GM19099 (cell line): ENCODE results near the gene BTN1A1.
A peak's percentile ranks its signal among the peaks of the same experiment; 100 is the strongest.

Experiments used
- POLR2A ChIP-seq: IDR thresholded peaks from 3 replicates; pipeline ENCODE4 v1.6.1; 2011; ENCODE audit warnings: low read depth; ENCODE audit not compliant: insufficient read length; ENCODE audit errors: extremely low read depth

Gene BTN1A1

DNA sequence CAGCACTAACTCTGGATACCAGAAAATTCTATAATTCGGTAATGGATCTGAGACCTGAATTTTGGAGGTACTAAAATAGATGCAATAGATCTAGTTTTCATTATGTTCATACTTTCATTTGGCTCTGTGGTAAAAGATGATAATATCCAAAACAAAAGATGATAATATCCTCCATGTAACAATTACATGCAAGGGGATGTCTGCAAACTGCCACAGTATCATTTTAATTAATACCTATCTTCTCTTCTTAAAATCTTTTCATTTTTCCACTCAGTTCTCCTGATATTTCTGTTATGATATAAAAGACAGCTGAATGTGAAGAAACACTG, 26.7 kb upstream of the BTN1A1 start:
- TF ChIP-seq POLR2A: no peak

DNA sequence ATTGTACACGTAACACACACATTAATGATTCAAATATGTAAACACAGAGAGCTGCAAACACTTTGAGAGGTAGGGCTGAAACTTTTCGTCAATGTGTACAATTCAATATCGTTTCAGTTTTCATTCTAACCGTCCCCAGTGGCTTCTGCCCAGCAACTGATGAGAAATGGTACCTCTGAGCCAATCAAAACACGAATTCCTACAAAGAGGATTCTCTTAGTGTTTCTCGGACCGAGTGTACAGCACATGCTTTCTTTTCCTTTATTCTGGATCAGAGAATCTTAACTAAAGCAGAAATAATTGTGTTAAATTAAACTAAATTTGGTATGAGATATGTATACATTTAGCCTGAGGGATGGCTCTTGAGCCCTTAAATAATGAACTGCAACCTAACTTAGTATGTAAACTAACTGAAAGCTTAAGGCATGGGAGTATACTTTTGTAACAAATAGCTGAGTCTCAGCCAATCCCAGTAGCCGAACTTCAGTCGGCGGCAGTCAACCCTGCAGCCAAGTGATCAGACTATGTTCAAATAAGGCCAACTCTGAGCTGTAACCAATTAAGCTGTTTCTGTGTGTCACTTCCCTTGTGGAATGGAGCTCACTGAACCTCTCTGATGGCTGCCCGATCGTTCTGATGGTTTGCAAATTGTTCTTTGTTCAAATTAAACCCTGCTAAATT, 26.2 kb upstream of the BTN1A1 start:
- TF ChIP-seq POLR2A: peak; percentile 94

DNA sequence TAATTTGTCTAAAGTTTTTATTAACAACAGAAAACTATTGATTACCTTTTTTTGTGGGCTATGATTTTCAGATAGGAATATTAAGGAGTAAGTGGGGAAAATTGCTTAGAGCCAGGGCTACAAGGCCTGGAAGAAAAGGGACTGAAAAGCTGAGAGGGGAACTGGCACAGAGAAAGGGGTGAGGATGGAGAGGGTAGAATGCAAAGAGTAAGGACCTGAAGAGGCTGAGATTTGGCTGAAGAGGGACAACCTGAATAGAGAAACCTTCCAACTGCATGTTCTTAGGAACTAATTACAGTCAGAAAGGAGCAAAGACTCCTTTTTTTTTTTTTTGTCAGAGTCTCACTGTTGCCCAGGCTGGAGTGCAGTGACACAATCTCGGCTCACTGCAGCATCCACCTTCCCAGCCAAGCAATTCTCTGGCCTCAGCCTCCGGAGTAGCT, 25.6 kb upstream of the BTN1A1 start:
- no peak for TF ChIP-seq POLR2A

DNA sequence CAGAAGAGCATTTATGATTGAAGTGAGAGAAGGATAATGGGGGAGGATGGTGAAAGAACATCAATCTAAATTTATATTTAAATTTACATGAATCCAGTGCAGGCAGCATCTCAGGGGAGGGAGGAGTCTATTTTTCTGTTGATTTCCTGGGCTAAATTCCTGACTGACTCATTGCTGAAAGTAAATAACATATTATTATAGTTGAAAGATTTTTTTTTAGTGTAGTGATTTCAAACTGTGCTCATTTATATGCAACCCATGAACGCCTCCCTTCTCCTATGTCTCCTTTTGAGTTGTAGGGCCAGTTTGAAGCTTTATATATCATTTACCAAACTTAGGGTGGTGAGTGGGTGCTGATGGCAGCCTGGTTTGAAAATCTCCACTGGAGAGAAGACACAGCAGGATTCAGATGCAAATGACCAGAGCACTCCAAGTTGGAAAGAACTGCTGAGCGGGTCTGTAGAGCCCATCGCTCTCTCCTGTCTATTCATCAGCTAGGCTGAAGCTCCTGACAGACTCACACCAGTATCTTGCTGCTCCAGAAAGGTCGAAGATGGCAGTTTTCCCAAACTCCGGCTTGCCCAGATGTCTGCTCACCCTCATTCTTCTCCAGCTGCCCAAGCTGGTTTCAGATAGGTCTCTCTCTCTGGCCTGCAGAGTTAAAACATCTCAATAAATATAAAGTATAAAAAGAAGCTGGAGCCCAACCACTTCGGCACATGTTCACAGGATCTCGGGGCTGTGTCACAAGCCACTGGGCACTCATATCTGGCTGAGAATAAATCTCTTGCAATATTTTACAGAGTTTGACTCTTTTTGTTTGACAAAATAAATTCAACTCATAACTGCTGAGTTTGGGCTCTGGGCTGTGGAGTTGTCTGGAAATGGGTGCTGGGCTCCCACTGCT, 24.0 kb upstream of the BTN1A1 start:
- no peak for TF ChIP-seq POLR2A

GRCh38 chr6:26476896-26477295, 23.2 kb upstream of the BTN1A1 start:
- no peak for TF ChIP-seq POLR2A

GRCh38 chr6:26477426-26477825, 22.7 kb upstream of the BTN1A1 start:
- no peak for TF ChIP-seq POLR2A

- no peak for TF ChIP-seq POLR2A
These were observed 21.8 kb upstream of the BTN1A1 start for GRCh38 chr6:26478100-26478984.

GRCh38 chr6:26478985-26479278, 21.2 kb upstream of the BTN1A1 start:
- TF ChIP-seq POLR2A: no peak

GRCh38 chr6:26482338-26482737, 17.8 kb upstream of the BTN1A1 start:
- TF ChIP-seq POLR2A: no peak

GRCh38 chr6:26483727-26484126, 16.4 kb upstream of the BTN1A1 start:
- TF ChIP-seq POLR2A: no peak

DNA sequence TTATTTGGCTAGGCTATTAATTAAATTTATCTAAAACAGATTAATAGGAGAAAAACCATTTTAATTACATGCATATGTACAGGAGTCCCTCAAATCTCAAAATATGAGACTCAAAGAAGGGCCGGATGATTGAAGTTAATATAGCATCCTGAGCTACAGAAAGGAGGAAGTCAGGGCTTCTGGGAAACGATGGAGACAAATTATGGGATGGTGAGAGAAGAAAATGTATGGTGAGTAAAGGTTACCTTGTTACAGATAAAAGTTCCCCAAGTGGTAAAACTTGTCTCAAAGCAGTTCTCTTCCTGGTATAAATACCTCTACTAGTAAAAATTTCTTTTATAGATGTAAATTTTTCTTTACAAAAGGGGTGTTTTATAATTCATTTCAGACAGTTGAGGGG, 15.9 kb upstream of the BTN1A1 start:
- TF ChIP-seq POLR2A: no peak

GRCh38 chr6:26485112-26485780, 14.9 kb upstream of the BTN1A1 start:
- TF ChIP-seq POLR2A: no peak

GRCh38 chr6:26486358-26486757, 13.7 kb upstream of the BTN1A1 start:
- TF ChIP-seq POLR2A: no peak

DNA sequence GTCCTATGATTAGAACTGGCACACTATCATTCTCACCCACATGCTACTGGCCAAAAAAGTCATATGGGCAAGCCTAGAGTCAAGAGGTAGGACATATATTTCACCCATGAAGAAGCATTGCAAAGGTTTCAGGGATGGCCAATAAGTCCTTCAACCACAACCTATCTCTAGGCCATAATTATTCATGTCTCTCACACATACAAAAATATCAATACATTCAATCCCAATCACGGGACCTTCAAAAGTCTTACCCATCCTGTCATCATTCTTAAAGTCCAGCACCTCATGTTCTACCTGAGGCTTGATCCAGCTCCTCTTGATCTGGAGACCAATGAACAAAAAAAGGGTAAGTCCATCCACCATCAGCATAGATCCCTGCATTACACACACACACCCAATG, 12.6 kb upstream of the BTN1A1 start:
- no peak for TF ChIP-seq POLR2A

DNA sequence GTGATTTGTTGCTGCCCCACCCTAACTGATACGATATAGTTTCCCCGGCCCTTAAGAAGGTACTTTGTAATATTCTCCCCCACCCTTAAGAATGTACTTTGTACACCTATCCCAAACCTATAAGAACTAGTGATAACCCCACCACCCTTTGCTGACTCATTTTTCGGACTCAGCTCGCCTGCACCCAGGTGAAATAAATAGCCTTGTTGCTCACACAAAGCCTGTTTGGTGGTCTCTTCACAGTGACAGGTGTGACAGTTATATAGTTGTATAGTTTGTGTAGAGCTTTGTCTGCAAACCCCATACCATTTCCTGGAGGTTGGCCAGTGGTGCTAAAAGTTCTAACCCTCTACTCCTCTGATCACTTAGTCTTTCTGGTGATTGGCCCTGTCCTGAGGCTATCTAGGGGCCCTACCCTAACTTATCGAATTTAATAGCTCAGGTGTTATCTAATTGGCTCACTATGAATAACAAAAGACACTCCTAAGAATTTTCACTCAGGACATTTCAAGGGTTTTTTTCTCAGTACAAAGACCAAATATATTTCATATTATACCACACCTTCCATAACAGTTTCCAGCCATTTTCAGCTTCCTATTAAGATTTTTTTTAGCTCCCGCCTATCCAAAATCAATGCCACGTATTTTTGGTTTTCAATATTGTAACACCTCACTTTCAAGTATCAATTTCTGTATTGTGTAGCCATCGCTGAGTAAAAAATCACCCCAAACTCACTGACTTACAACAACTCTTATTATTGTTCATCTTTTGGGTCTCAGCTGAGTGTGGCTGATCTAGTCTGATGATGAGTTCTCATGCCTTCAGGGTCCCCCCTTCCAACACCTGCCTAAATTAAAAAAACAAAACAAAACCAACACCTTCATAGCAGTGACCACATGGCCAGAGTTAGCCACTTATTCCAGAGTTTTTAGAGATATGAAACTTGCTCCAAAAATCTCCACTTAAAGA, 9.8 kb upstream of the BTN1A1 start:
- no peak for TF ChIP-seq POLR2A

DNA sequence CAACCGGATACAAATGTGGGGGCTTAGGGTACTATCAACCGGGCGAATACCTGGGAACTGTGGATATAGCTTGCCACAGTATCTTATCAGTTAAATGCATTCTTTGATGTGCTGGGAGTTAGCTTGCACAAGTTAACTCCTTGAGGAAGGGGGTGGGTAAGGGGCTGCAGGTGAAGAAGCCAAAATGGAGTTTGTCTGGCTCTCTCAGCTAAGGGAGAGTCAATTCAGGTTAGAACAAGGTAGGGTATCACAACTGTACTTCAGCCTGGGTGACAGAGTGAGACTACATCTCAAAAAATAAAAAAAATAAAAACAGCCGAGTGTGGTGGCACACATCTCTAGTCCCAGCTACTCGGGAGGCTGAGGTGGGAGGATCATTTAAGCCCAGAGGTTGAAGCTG, 8.5 kb upstream of the BTN1A1 start:
- no peak for TF ChIP-seq POLR2A
